Measurements from ENCODE around the gene KDM6A.

DNA sequence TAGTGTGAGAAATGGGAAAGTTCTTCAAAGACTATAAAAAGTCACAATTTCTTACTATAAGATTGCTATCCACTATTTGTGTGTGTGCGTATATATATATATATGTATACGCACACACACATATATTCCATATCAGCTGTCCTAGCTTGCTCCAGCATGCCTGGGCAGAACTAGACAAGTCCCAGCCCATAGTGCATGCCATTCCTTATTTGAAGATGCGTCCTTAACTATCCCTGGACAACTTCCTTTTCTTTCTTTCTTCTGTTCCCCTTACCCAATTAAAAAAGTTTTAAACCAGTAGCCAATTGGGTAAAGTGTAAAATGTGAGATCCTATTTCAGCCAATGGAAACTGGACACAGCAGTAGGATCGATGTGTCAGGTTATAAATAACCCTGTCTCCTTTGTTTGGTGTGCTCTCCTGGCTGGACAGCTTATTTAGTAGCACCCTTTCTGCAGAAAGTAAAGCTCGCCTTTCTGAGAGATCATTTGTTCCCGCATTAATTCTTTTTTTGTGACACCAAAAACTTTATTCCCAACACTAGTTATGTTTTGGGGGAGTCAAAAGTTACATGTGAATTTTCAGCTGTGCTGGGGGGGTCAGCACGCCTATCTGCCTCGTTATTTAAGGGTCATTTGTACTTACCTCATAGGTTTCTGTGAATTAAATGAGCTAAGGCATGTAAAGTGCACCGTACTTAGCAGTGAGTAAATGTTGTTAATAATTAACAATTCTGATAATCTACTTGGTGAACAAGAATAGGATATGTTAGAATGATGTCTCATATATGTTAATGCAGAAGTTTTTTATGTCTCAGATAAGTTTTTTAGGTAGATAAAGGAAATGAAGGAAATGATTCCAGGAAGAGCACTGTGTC, 40.9 kb downstream of the KDM6A start:
- TF ChIP-seq, protein P1, sequence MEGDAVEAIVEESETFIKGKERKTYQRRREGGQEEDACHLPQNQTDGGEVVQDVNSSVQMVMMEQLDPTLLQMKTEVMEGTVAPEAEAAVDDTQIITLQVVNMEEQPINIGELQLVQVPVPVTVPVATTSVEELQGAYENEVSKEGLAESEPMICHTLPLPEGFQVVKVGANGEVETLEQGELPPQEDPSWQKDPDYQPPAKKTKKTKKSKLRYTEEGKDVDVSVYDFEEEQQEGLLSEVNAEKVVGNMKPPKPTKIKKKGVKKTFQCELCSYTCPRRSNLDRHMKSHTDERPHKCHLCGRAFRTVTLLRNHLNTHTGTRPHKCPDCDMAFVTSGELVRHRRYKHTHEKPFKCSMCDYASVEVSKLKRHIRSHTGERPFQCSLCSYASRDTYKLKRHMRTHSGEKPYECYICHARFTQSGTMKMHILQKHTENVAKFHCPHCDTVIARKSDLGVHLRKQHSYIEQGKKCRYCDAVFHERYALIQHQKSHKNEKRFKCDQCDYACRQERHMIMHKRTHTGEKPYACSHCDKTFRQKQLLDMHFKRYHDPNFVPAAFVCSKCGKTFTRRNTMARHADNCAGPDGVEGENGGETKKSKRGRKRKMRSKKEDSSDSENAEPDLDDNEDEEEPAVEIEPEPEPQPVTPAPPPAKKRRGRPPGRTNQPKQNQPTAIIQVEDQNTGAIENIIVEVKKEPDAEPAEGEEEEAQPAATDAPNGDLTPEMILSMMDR (conservative IDR thresholded peaks at IDR 0.05 in 1 of 2, IDR thresholded peaks at IDR 0.05 in 1 of 2; ENCODE audit: low read depth in 1 of 2, low read length in 2 of 2) = no peak
- no peak for TF ChIP-seq EZH2 (IDR thresholded peaks at IDR 0.05; ENCODE audit: low read length, missing control alignments)
